Measurements from ENCODE around the gene CROCC2. TPM values are rescaled to one million over a fixed set of nuclear protein-coding genes. Genes with fewer than 3 reads are reported as not detected.

The CROCC2 gene
- total RNA-seq, 1 experiment from 2014 or later = not detected

- ChIA-PET CTCF (no interaction called here), POLR2A (no interaction called here), RAD21 (ENCODE audit: low non-redundant PET in 1 of 2, low total read pairs in 2 of 2, uncharacterized antibody in 2 of 2, unreplicated experiment in 2 of 2) (no interaction called here)
- Histone ChIP-seq H3K4me3 (replicated peaks in 1 of 2; ENCODE audit: low read depth in 1 of 2, low read length in 2 of 2) (no peak overlapping the region), H4K20me1 (ENCODE audit: insufficient read depth) (no peaks in the 10 kb centered on the region), H3K4me2 (ENCODE audit: low read length) (peak overlapping the region; percentile 51; the same call in 1 of the 2 replicates), H3K79me2 (ENCODE audit: insufficient read depth, low read length) (no peaks in the 10 kb centered on the region), H3K9me2 (ENCODE audit: insufficient read depth) (no peaks in the 10 kb centered on the region), H3K27ac (ENCODE audit: low read depth, low read length) (no peak overlapping the region), H3K9me3 (ENCODE audit: control insufficient read depth in 1 of 2, insufficient read depth in 1 of 2, low read depth in 1 of 2, low read length in 2 of 2) (no peaks in the 10 kb centered on the region), H3K9ac (ENCODE audit: low read length) (no peak overlapping the region), H3K36me3 (ENCODE audit: control insufficient read depth in 1 of 2, insufficient read depth in 2 of 2, low read length in 2 of 2) (no peaks in the 10 kb centered on the region), H3K4me1 (ENCODE audit: control insufficient read depth in 1 of 2, insufficient read depth in 2 of 2, low read length in 2 of 2) (peaks cover 7 to 24% of the 10 kb centered on the region in 2 experiments; a peak in 3 of 4 replicates), H3K27me3 (ENCODE audit: insufficient read depth, low read length) (no peaks in the 10 kb centered on the region), H2AFZ (ENCODE audit: low read depth, low read length, poor library complexity, severe bottlenecking) (no peak overlapping the region)
- ATAC-seq (no peak), DNase-seq (ENCODE audit: low read depth, low spot score) (no peak)
- intact Hi-C loops (cut with micrococcal nuclease) = no loop called here
- no TSS peak for BruUV-seq (replicated peaks)
- no peak for TF ChIP-seq POLR2A (IDR thresholded peaks at IDR 0.05; ENCODE audit: borderline replicate concordance, extremely low read depth, insufficient read depth, insufficient read length)
- no peak for TF ChIP-seq SIN3A (IDR thresholded peaks at IDR 0.05; ENCODE audit: low read depth)
- TF ChIP-seq EZH2 (IDR thresholded peaks at IDR 0.05) = no peak
- no peak for TF ChIP-seq CTCF (IDR thresholded peaks at IDR 0.05 in 2 of 3, conservative IDR thresholded peaks at IDR 0.05 in 1 of 3; ENCODE audit: borderline replicate concordance in 1 of 3, insufficient read depth in 1 of 3, low read depth in 2 of 3, low read length in 2 of 3)
- TF ChIP-seq ATF3 (IDR thresholded peaks at IDR 0.05) = no peak
- TF ChIP-seq REST (IDR thresholded peaks at IDR 0.05; ENCODE audit: low read depth) = no peak
- TF ChIP-seq SRF (IDR thresholded peaks at IDR 0.05; ENCODE audit: low read depth) = no peak
- no peak for TF ChIP-seq JUND (IDR thresholded peaks at IDR 0.05)
- no peak for TF ChIP-seq ZNF274 (IDR thresholded peaks at IDR 0.05; ENCODE audit: low read depth, low read length)
- no peak for TF ChIP-seq FOSL1 (IDR thresholded peaks at IDR 0.05; ENCODE audit: low read depth)
- TF ChIP-seq TCF7L2 (IDR thresholded peaks at IDR 0.05; ENCODE audit: borderline replicate concordance, extremely low read depth, insufficient read depth, insufficient read length) = no peak
- TF ChIP-seq MAX (IDR thresholded peaks at IDR 0.05) = no peak
These were observed 86.6 kb downstream of the CROCC2 start for GRCh38 chr2:240992572-240993291.
